ENCODE results near the gene TMEM91. TPM values are rescaled to one million over a fixed set of nuclear protein-coding genes. Genes with fewer than 3 reads are reported as not detected.

The TMEM91 gene
- total and polyA plus RNA-seq, 2 of the 13 experiments (the other 11 are each of a cell fraction or from before 2014, with no cell fraction given): 6.3 to 10.3 TPM

DNA sequence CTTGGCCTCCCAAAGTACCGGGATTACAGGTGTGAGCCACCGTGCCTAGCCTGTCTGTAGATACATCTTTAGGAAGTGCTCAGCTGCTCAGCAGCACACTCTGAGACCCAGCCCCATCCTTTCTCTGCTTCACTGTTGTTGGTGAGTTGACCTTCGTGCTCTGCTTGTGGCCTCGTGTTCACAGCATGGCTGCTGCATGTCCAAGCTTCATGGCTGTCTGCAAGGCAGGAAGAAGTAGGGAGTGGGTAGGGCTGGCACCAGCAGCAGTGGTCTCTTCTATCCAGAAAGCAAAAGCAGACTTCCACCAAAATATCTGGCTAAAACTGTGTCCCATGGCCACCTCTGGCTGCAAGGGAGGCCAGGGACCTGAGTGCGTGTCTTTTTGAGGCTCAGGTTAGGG lies 36.6 kb downstream of the TMEM91 start (continued):
- TF ChIP-seq SNRNP70 (IDR thresholded peaks at IDR 0.05; ENCODE audit: low read depth, low read length) (no peak), ZNF678 (CRISPR knock-in tag; IDR thresholded peaks at IDR 0.05) (no peak), STAG1 (CRISPR knock-in tag; IDR thresholded peaks at IDR 0.05) (no peak), ZNF383 (CRISPR knock-in tag; IDR thresholded peaks at IDR 0.05; ENCODE audit: borderline replicate concordance) (no peak)

DNA sequence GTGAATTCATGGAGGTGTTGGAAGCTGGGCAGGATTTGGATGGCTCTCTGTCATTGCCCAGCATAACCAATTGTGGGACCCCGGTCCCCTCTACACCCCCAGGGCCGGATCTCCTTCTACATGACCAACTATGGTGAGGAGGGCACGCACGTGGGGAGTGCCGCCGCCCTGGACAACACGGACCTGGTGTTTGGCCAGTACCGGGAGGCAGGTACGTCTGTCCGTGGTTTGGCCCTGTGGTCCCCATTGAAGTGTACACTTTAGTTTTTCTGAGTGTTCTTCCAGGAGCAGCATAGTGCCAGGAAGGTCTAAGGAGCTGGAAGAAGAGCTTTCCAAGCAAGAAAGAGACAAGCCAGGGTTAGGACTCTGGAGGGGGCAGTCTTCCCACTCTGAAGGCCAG lies 37.6 kb downstream of the TMEM91 start:
- in situ Hi-C loops (cut with HindIII; ENCODE audit: extremely low pct_ligation_motif_present, low pct_unique_long_range_greater_than_20kb) (no loop called here), intact Hi-C loops (cut with micrococcal nuclease; ENCODE audit: unreplicated experiment) (no loop called here)
- Histone ChIP-seq H3K9me3 (ENCODE audit: low read length) (no peaks in the 10 kb centered on the region), H4K20me1 (ENCODE audit: insufficient read depth, low read length) (no peaks in the 10 kb centered on the region), H2AFZ (ENCODE audit: low read length) (no peak overlapping the region), H3K4me2 (ENCODE audit: low read depth, low read length) (no peak overlapping the region), H3K36me3 (replicated peaks in 1 of 2; ENCODE audit: control insufficient read depth in 1 of 2, insufficient read depth in 2 of 2, low read length in 2 of 2) (peaks cover 9 to 21% of the 10 kb centered on the region in 2 experiments; a peak in 4 of 5 replicates), H3K9ac (ENCODE audit: insufficient read depth, low read depth, low read length) (no peak overlapping the region), H3K79me2 (ENCODE audit: insufficient read depth, low read length) (no peaks in the 10 kb centered on the region), H3K27ac (ENCODE audit: extremely low read length, insufficient read depth, low read length) (no peak overlapping the region), H3K4me1 (ENCODE audit: insufficient read depth, low read length) (peaks cover 22% of the 10 kb centered on the region), H3K27me3 (ENCODE audit: control insufficient read depth in 1 of 2, insufficient read depth in 2 of 2, low read length in 2 of 2) (no peaks in the 10 kb centered on the region), H3K4me3 (replicated peaks in 1 of 3; ENCODE audit: insufficient read depth in 1 of 3, low read depth in 2 of 3, low read length in 3 of 3) (no peak overlapping the region)
- ChIA-PET CTCF (ENCODE audit: low intra/inter-chr PET ratio, low total read pairs) (no interaction called here), POLR2A (no interaction called here)
- FAIRE-seq (no peak), DNase-seq (ENCODE audit: low spot score) (no peak), ATAC-seq (no peak)
- no TSS peak for BruUV-seq (replicated peaks)
- 100% methylated on average over 4 of the region's 10 CpGs for WGBS (ENCODE audit: low lambda C conversion rate)
- TF ChIP-seq CREB3 (CRISPR knock-in tag; IDR thresholded peaks at IDR 0.05): no peak
- TF ChIP-seq PRDM4 (CRISPR knock-in tag; IDR thresholded peaks at IDR 0.05; ENCODE audit: borderline replicate concordance): no peak
- no peak for TF ChIP-seq ZNF552 (CRISPR knock-in tag; IDR thresholded peaks at IDR 0.05; ENCODE audit: borderline replicate concordance)
- no peak for TF ChIP-seq ZBTB7A (CRISPR knock-in tag; IDR thresholded peaks at IDR 0.05)
- TF ChIP-seq ZFP91 (CRISPR knock-in tag; IDR thresholded peaks at IDR 0.05; ENCODE audit: borderline replicate concordance): no peak
- TF ChIP-seq, protein P1, sequence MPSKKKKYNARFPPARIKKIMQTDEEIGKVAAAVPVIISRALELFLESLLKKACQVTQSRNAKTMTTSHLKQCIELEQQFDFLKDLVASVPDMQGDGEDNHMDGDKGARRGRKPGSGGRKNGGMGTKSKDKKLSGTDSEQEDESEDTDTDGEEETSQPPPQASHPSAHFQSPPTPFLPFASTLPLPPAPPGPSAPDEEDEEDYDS (CRISPR knock-in tag; IDR thresholded peaks at IDR 0.05): no peak
- TF ChIP-seq, protein P2, sequence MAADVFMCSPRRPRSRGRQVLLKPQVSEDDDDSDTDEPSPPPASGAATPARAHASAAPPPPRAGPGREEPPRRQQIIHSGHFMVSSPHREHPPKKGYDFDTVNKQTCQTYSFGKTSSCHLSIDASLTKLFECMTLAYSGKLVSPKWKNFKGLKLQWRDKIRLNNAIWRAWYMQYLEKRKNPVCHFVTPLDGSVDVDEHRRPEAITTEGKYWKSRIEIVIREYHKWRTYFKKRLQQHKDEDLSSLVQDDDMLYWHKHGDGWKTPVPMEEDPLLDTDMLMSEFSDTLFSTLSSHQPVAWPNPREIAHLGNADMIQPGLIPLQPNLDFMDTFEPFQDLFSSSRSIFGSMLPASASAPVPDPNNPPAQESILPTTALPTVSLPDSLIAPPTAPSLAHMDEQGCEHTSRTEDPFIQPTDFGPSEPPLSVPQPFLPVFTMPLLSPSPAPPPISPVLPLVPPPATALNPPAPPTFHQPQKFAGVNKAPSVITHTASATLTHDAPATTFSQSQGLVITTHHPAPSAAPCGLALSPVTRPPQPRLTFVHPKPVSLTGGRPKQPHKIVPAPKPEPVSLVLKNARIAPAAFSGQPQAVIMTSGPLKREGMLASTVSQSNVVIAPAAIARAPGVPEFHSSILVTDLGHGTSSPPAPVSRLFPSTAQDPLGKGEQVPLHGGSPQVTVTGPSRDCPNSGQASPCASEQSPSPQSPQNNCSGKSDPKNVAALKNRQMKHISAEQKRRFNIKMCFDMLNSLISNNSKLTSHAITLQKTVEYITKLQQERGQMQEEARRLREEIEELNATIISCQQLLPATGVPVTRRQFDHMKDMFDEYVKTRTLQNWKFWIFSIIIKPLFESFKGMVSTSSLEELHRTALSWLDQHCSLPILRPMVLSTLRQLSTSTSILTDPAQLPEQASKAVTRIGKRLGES (CRISPR knock-in tag; IDR thresholded peaks at IDR 0.05; ENCODE audit: borderline replicate concordance): no peak
- TF ChIP-seq CSRNP1 (CRISPR knock-in tag; IDR thresholded peaks at IDR 0.05): no peak
- TF ChIP-seq ZNF879 (CRISPR knock-in tag; IDR thresholded peaks at IDR 0.05): no peak

Data from HepG2 (cell line).